Activated naive CD4-positive, alpha-beta T cell treated with anti-CD3 and anti-CD28 coated beads, Interleukin-2, amount 10 ng/mL, durations not matched to agents 7 days and 5 days (primary cell): ENCODE measurements around the gene ANXA4.
A peak's percentile ranks its signal among the peaks of the same experiment; 100 is the strongest.

ENCODE experiments used
- CTCF ChIA-PET: fragments of 350-600 bp; sonication (Branson Sonifier 250); formaldehyde crosslinking; loops from one replicate; lab custom pipeline; 2021; ENCODE audit warnings: antibody characterized with exemption; lab: Charles Lee
- DNase-seq: peaks from one replicate; pipeline ENCODE4 v3.0.0-alpha.2; 2020
- H3K27ac Mint-ChIP-seq: one replicate; pipeline ENCODE4 v1.8.0; 2021; ENCODE audit warnings: mild to moderate bottlenecking, moderate library complexity, mixed read lengths
- H3K27me3 Mint-ChIP-seq: one replicate; pipeline ENCODE4 v1.8.0; 2021; ENCODE audit warnings: mild to moderate bottlenecking, mixed read lengths
- H3K36me3 Mint-ChIP-seq: one replicate; pipeline ENCODE4 v1.8.0; 2021; ENCODE audit warnings: mixed read lengths
- H3K4me1 Mint-ChIP-seq: one replicate; pipeline ENCODE4 v1.8.0; 2021; ENCODE audit warnings: mixed read lengths
- H3K4me3 Mint-ChIP-seq: one replicate; pipeline ENCODE4 v1.8.0; 2021; ENCODE audit warnings: mild to moderate bottlenecking, moderate library complexity, mixed read lengths
- H3K9me3 Mint-ChIP-seq: one replicate; pipeline ENCODE4 v1.8.0; 2021; ENCODE audit warnings: mixed read lengths

Gene ANXA4

GRCh38 chr2:69741575-69742321, at the start of gene ANXA4:
Gene ANXA4, plus strand, starts transcription at chr2:69742134. Its CDS starts 39,432 bp downstream, at chr2:69781566.
- peak within 1 kb of the TSS; percentile 75 for H3K27ac Mint-ChIP-seq

GRCh38 chr2:69692424-69692823, 49.5 kb upstream of the ANXA4 start:
- Mint-ChIP-seq H3K9me3 (peaks cover 2% of the 10 kb centered on the region), H3K36me3 (peaks cover 6% of the 10 kb centered on the region), H3K27ac (peak overlapping the region; percentile 95), H3K27me3 (peaks cover 10% of the 10 kb centered on the region), H3K4me1 (peaks cover 87% of the 10 kb centered on the region), H3K4me3 (no peak overlapping the region)
- CTCF ChIA-PET: no interaction called here
- DNase-seq: no peak

More at GRCh38 chr2:69741575-69742321, at the start of gene ANXA4:
- H3K4me1 Mint-ChIP-seq: peaks cover 27% of the 10 kb centered on the region
- H3K9me3 Mint-ChIP-seq: no peaks in the 10 kb centered on the region
- CTCF ChIA-PET: interaction anchor here (1.3 to 1.7 kb wide), 4 partner anchors 17 to 75 kb away, joined by 4 to 8 read pairs (median 4); no protein-coding TSS in a partner anchor
- H3K27me3 Mint-ChIP-seq: peaks cover 27% of the 10 kb centered on the region
- peak within 1 kb of the TSS; percentile 97 for H3K4me3 Mint-ChIP-seq
- DNase-seq: peak; percentile 79
- peaks cover 7% of the 10 kb centered on the region for H3K36me3 Mint-ChIP-seq

GRCh38 chr2:69693059-69693774, 48.7 kb upstream of the ANXA4 start:
- DNase-seq: peak; percentile 51
- peaks cover 2% of the 10 kb centered on the region for H3K9me3 Mint-ChIP-seq
- H3K4me3 Mint-ChIP-seq: peak overlapping the region; percentile 10
- peaks cover 6% of the 10 kb centered on the region for H3K36me3 Mint-ChIP-seq
- H3K27me3 Mint-ChIP-seq: peaks cover 9% of the 10 kb centered on the region
- CTCF ChIA-PET: interaction anchor here (0.7 to 1.1 kb wide), 2 partner anchors 43 to 48 kb away, joined by 3 to 6 read pairs; no protein-coding TSS in a partner anchor
- peak overlapping the region; percentile 95 for H3K27ac Mint-ChIP-seq
- peaks cover 93% of the 10 kb centered on the region for H3K4me1 Mint-ChIP-seq

- CTCF ChIA-PET: interaction anchor here (0.7 to 1.1 kb wide), 3 partner anchors 11 to 48 kb away, joined by 3 to 6 read pairs (median 3); no protein-coding TSS in a partner anchor
Observed at GRCh38 chr2:69693775-69694450, 48.0 kb upstream of the ANXA4 start.

GRCh38 chr2:69694894-69695849, 46.8 kb upstream of the ANXA4 start:
- H3K27ac Mint-ChIP-seq: peak overlapping the region; percentile 53
- CTCF ChIA-PET: interaction anchor here (0.9 to 1.0 kb wide), 2 partner anchors 12 to 18 kb away, joined by 3 read pairs; no protein-coding TSS in a partner anchor
- no peak for DNase-seq
- peaks cover 88% of the 10 kb centered on the region for H3K4me1 Mint-ChIP-seq
- H3K27me3 Mint-ChIP-seq: peaks cover 9% of the 10 kb centered on the region
- H3K4me3 Mint-ChIP-seq: no peak overlapping the region
- H3K9me3 Mint-ChIP-seq: peaks cover 2% of the 10 kb centered on the region
- peaks cover 6% of the 10 kb centered on the region for H3K36me3 Mint-ChIP-seq

More at GRCh38 chr2:69693775-69694450, 48.0 kb upstream of the ANXA4 start:
- H3K27ac Mint-ChIP-seq: peak overlapping the region; percentile 95
- peaks cover 2% of the 10 kb centered on the region for H3K9me3 Mint-ChIP-seq
- H3K36me3 Mint-ChIP-seq: peaks cover 6% of the 10 kb centered on the region
- peak overlapping the region; percentile 42 for H3K4me3 Mint-ChIP-seq
- peaks cover 9% of the 10 kb centered on the region for H3K27me3 Mint-ChIP-seq
- H3K4me1 Mint-ChIP-seq: peaks cover 96% of the 10 kb centered on the region
- DNase-seq: peak; percentile 79

- H3K36me3 Mint-ChIP-seq: peaks cover 4% of the 10 kb centered on the region
- H3K4me1 Mint-ChIP-seq: peaks cover 82% of the 10 kb centered on the region
- CTCF ChIA-PET: interaction anchor here (1.5 to 1.7 kb wide), 2 partner anchors 13 to 29 kb away, joined by 3 to 5 read pairs; no protein-coding TSS in a partner anchor
- no peaks in the 10 kb centered on the region for H3K9me3 Mint-ChIP-seq
- no peak for DNase-seq
- peaks cover 9% of the 10 kb centered on the region for H3K27me3 Mint-ChIP-seq
- H3K4me3 Mint-ChIP-seq: peak overlapping the region; percentile 19
- H3K27ac Mint-ChIP-seq: no peak overlapping the region
Observed at GRCh38 chr2:69695850-69696216, 46.1 kb upstream of the ANXA4 start.

GRCh38 chr2:69700381-69700780, 41.6 kb upstream of the ANXA4 start:
- H3K9me3 Mint-ChIP-seq: no peaks in the 10 kb centered on the region
- CTCF ChIA-PET: interaction anchor here (1.0 to 1.7 kb wide), 3 partner anchors 12 to 54 kb away, joined by 4 to 5 read pairs (median 4); no protein-coding TSS in a partner anchor
- peaks cover 6% of the 10 kb centered on the region for H3K27me3 Mint-ChIP-seq

GRCh38 chr2:69701100-69701945, 40.6 kb upstream of the ANXA4 start:
- CTCF ChIA-PET: interaction anchor here (1.0 to 1.3 kb wide), 2 partner anchors 11 to 13 kb away, joined by 4 read pairs; no protein-coding TSS in a partner anchor
- H3K36me3 Mint-ChIP-seq: no peaks in the 10 kb centered on the region
- H3K4me1 Mint-ChIP-seq: peaks cover 29% of the 10 kb centered on the region
- no peak for DNase-seq
- no peaks in the 10 kb centered on the region for H3K9me3 Mint-ChIP-seq
- H3K27ac Mint-ChIP-seq: no peak overlapping the region
- H3K4me3 Mint-ChIP-seq: no peak overlapping the region
- peaks cover 1% of the 10 kb centered on the region for H3K27me3 Mint-ChIP-seq

More at GRCh38 chr2:69700381-69700780, 41.6 kb upstream of the ANXA4 start:
- H3K4me3 Mint-ChIP-seq: no peak overlapping the region
- no peak overlapping the region for H3K27ac Mint-ChIP-seq
- H3K36me3 Mint-ChIP-seq: peaks cover under 1% of the 10 kb centered on the region
- peaks cover 37% of the 10 kb centered on the region for H3K4me1 Mint-ChIP-seq
- no peak for DNase-seq

GRCh38 chr2:69703189-69703588, 38.7 kb upstream of the ANXA4 start:
- no peak for DNase-seq
- Mint-ChIP-seq H3K36me3 (no peaks in the 10 kb centered on the region), H3K27me3 (no peaks in the 10 kb centered on the region), H3K4me1 (peaks cover 12% of the 10 kb centered on the region), H3K9me3 (no peaks in the 10 kb centered on the region), H3K4me3 (no peak overlapping the region), H3K27ac (no peak overlapping the region)
- CTCF ChIA-PET: no interaction called here

GRCh38 chr2:69704446-69704845, 37.5 kb upstream of the ANXA4 start:
- Mint-ChIP-seq H3K9me3 (no peaks in the 10 kb centered on the region), H3K27me3 (no peaks in the 10 kb centered on the region)
- CTCF ChIA-PET: no interaction called here

GRCh38 chr2:69709290-69709689, 32.6 kb upstream of the ANXA4 start:
- DNase-seq: no peak
- Mint-ChIP-seq H3K36me3 (peaks cover 6% of the 10 kb centered on the region), H3K4me3 (no peak overlapping the region), H3K27me3 (no peaks in the 10 kb centered on the region), H3K9me3 (peaks cover 4% of the 10 kb centered on the region), H3K4me1 (peaks cover 3% of the 10 kb centered on the region), H3K27ac (no peak overlapping the region)
- CTCF ChIA-PET: no interaction called here

More at GRCh38 chr2:69704446-69704845, 37.5 kb upstream of the ANXA4 start:
- no peak for DNase-seq
- H3K27ac Mint-ChIP-seq: no peak overlapping the region
- H3K36me3 Mint-ChIP-seq: no peaks in the 10 kb centered on the region
- peaks cover 2% of the 10 kb centered on the region for H3K4me1 Mint-ChIP-seq
- H3K4me3 Mint-ChIP-seq: no peak overlapping the region

- H3K4me1 Mint-ChIP-seq: peaks cover 11% of the 10 kb centered on the region
- H3K27me3 Mint-ChIP-seq: peaks cover 4% of the 10 kb centered on the region
- peaks cover 4% of the 10 kb centered on the region for H3K9me3 Mint-ChIP-seq
- H3K27ac Mint-ChIP-seq: no peak overlapping the region
- peaks cover 6% of the 10 kb centered on the region for H3K36me3 Mint-ChIP-seq
- no peak overlapping the region for H3K4me3 Mint-ChIP-seq
- no peak for DNase-seq
- CTCF ChIA-PET: interaction anchor here (1.8 to 3.6 kb wide), 3 partner anchors 11 to 146 kb away, joined by 4 to 25 read pairs (median 12); partner anchors contain the start of gene AAK1
Observed at GRCh38 chr2:69711971-69712370, 30.0 kb upstream of the ANXA4 start.
